K562 (cell line): ENCODE measurements around the gene CBX2. TPM values are rescaled to one million over a fixed set of nuclear protein-coding genes. Genes with fewer than 3 reads are reported as not detected.

Source experiments
- ATAC-seq: fragments of 200-7000 bp; cut with Tn5 transposase; 3 replicates; pipeline ENCODE4 v1.9.1; 2020; ENCODE audit warnings: moderate library complexity
- BruUV-seq: library from RNA; stranded (reverse); fragments of 400-500 nt; replicated peaks from 2 replicates; lab custom pipeline; 2021; lab: Mats Ljungman, UMichigan
- CTCF ChIA-PET: fragments of 300-600 bp; formaldehyde crosslinking; extraction: SDS; loops from one replicate; lab custom pipeline; 2021; ENCODE audit warnings: low intra/inter-chr PET ratio; lab: Yijun Ruan, JAX
- POLR2A ChIA-PET: fragments of 300-600, 350-650 bp; sonication (Branson Sonifier 250); formaldehyde crosslinking; extraction: SDS; loops from one replicate; lab custom pipeline; 2021; ENCODE audit warnings: antibody characterized with exemption, inconsistent platforms; lab: Yijun Ruan, JAX
- DNase-seq, 4 experiments: peaks; one replicate each; pipeline versions ENCODE4 v3.0.0 to v3.0.0-alpha.2; 2011 to 2018; ENCODE audit warnings: low spot score in 3 of 4, mixed read lengths in 3 of 4; ENCODE audit errors: extremely low read depth in 1 of 4
- FAIRE-seq: peaks from 2 replicates; lab custom pipeline; 2011; peaks lifted over from hg19 to GRCh38; lab: Jason Lieb, UNC
- H2AFZ ChIP-seq: 2 replicates; pipeline ENCODE4 v1.6.0; 2011; ENCODE audit warnings: low read depth, low read length, control low read depth, inconsistent platforms
- H3K27ac ChIP-seq: fragments of 200-600 bp; 3 replicates; pipeline ENCODE4 v1.8.0; 2011; ENCODE audit warnings: low read depth, mild to moderate bottlenecking, control low read depth, inconsistent platforms, low read length, moderate library complexity, mixed read lengths; ENCODE audit errors: extremely low read depth
- H3K27me3 ChIP-seq, 2 experiments: fragments of 300-600 bp in 1 of 2; 2 replicates in 1 of 2; 3 replicates in 1 of 2; pipeline versions ENCODE4 v1.6.0 to v1.8.0; 2011; ENCODE audit warnings: inconsistent platforms in 2 of 2, low read length in 2 of 2, mild to moderate bottlenecking in 1 of 2, mixed read lengths in 1 of 2, moderate library complexity in 1 of 2; ENCODE audit not compliant: control insufficient read depth in 2 of 2, insufficient read depth in 2 of 2
- H3K36me3 ChIP-seq: fragments of 300-600 bp; 3 replicates; pipeline ENCODE4 v1.8.0; 2011; ENCODE audit warnings: mild to moderate bottlenecking, low read length, inconsistent platforms; ENCODE audit not compliant: control insufficient read depth, insufficient read depth
- H3K4me1 ChIP-seq, 2 experiments: fragments of 200-600 bp in 1 of 2; replicated peaks in 1 of 2; 2 replicates in 1 of 2; 3 replicates in 1 of 2; pipeline versions ENCODE4 v1.5.1 to v1.8.0; 2011; ENCODE audit warnings: inconsistent platforms in 2 of 2, low read length in 2 of 2, mild to moderate bottlenecking in 1 of 2, mixed read lengths in 1 of 2, moderate library complexity in 1 of 2; ENCODE audit not compliant: control insufficient read depth in 2 of 2, insufficient read depth in 2 of 2
- H3K4me2 ChIP-seq: 2 replicates; pipeline ENCODE4 v1.6.1; 2011; ENCODE audit warnings: low read length, control low read depth, inconsistent platforms, mixed read lengths; ENCODE audit not compliant: insufficient read depth
- H3K4me3 ChIP-seq: fragments of 200-600 bp; sonication (generic), shearing (Covaris generic); 2 replicates; pipeline ENCODE4 v1.5.1; 2016; ENCODE audit warnings: control low read depth, inconsistent platforms
- H3K79me2 ChIP-seq: fragments of 200-600 bp; 3 replicates; pipeline ENCODE4 v1.8.0; 2011; ENCODE audit warnings: low read length, inconsistent platforms; ENCODE audit not compliant: control insufficient read depth, insufficient read depth
- H3K9ac ChIP-seq, 2 experiments: 2 replicates each; pipeline versions ENCODE4 v1.6.0 to v1.6.1; 2011; ENCODE audit warnings: low read depth in 2 of 2, low read length in 2 of 2, control low read depth in 1 of 2, inconsistent platforms in 1 of 2, mild to moderate bottlenecking in 1 of 2, mixed read lengths in 1 of 2; ENCODE audit not compliant: insufficient read depth in 1 of 2
- H3K9me1 ChIP-seq: one replicate; pipeline ENCODE4 v1.6.0; 2011; ENCODE audit warnings: inconsistent platforms, mild to moderate bottlenecking, low read length, moderate library complexity; ENCODE audit not compliant: control insufficient read depth, insufficient read depth
- H3K9me3 ChIP-seq: replicated peaks from 2 replicates; pipeline ENCODE4 v1.5.1; 2011; ENCODE audit warnings: low read depth, low read length, inconsistent platforms; ENCODE audit not compliant: control insufficient read depth, insufficient read depth
- H4K20me1 ChIP-seq: replicated peaks from 2 replicates; pipeline ENCODE4 v1.6.1; 2011; ENCODE audit warnings: low read length, inconsistent platforms, mixed read lengths; ENCODE audit not compliant: control insufficient read depth, insufficient read depth
- ATF3 ChIP-seq, 2 experiments: fragments of 450-650 bp in 1 of 2; sonication (generic) in 1 of 2; formaldehyde crosslinking in 1 of 2; IDR thresholded peaks in 1 of 2; conservative IDR thresholded peaks in 1 of 2; 2 replicates each; pipeline versions ENCODE4 v1.6.1 to v1.8.1; 2016 to 2023; ENCODE audit warnings: mild to moderate bottlenecking in 2 of 2, moderate library complexity in 2 of 2, inconsistent platforms in 1 of 2, missing genetic modification reagents in 1 of 2
- BHLHE40 ChIP-seq: IDR thresholded peaks from 2 replicates; pipeline ENCODE4 v1.6.1; 2011; ENCODE audit warnings: low read length, improper control_type of control experiment
- CREB5 ChIP-seq: fragments of 250-450 bp; sonication (Bioruptor Pico); IDR thresholded peaks from 2 replicates; pipeline ENCODE4 v1.5.0; 2020; ENCODE audit warnings: mild to moderate bottlenecking
- ESRRB ChIP-seq: fragments of 250-450 bp; sonication (Bioruptor Pico); IDR thresholded peaks from 2 replicates; pipeline ENCODE4 v1.5.0; 2020; ENCODE audit warnings: mild to moderate bottlenecking, moderate library complexity, borderline replicate concordance
- FOXM1 ChIP-seq, 2 experiments: fragments of 450-650 bp in 1 of 2; sonication (generic) in 1 of 2; formaldehyde crosslinking in 1 of 2; IDR thresholded peaks; 2 replicates each; pipeline versions ENCODE4 v1.6.1 to v1.9.0; 2017 to 2022; ENCODE audit warnings: low read depth in 2 of 2, mild to moderate bottlenecking in 2 of 2, missing genetic modification reagents in 1 of 2, moderate library complexity in 1 of 2
- FUS ChIP-seq: fragments of 200-400 bp; formaldehyde crosslinking; optimal IDR thresholded peaks from 2 replicates; pipeline ENCODE3; 2017; ENCODE audit warnings: low read depth, low read length
- MLLT1 ChIP-seq, 2 experiments: fragments of 450-650 bp; IDR thresholded peaks; 2 replicates each; pipeline ENCODE4 v1.6.1; 2016
- RBM22 ChIP-seq: fragments of 200-400 bp; formaldehyde crosslinking; IDR thresholded peaks from 2 replicates; pipeline ENCODE4 v1.6.1; 2018; ENCODE audit warnings: low read length, low read depth; ENCODE audit not compliant: poor library complexity, severe bottlenecking
- SMARCE1 ChIP-seq: fragments of 450-650 bp; IDR thresholded peaks from 2 replicates; pipeline ENCODE4 v1.7.1; 2016; ENCODE audit warnings: mild to moderate bottlenecking
- ZBTB7A ChIP-seq: IDR thresholded peaks from 2 replicates; pipeline ENCODE4 v1.6.1; 2011; ENCODE audit warnings: low read depth, mild to moderate bottlenecking, low read length, moderate library complexity, borderline replicate concordance; ENCODE audit not compliant: control insufficient read depth
- WGBS: fragments of 100-300 bp; shearing (Covaris generic); methylation state at CpG from one replicate; pipeline ENCODE4 v1.1.6; 2016; ENCODE audit warnings: low coverage, mixed read lengths; ENCODE audit not compliant: insufficient coverage; ENCODE audit errors: missing lambda C conversion rate; 5-methylcytosine and 5-hydroxymethylcytosine counted together
- in situ Hi-C: fragments of 300-500 bp; cut with MboI; formaldehyde crosslinking; loops from 4 replicates; pipeline ENCODE4 v1.15.0; 2018; ENCODE audit warnings: inconsistent platforms, mixed read lengths
- intact Hi-C: fragments of 100-400 bp; cut with micrococcal nuclease; formaldehyde crosslinking; loops from 2 replicates; pipeline ENCODE4 v1.14.2; 2022
- polyA plus RNA-seq, 8 experiments: library from polyadenylated mRNA; depleted of rRNA in 4 of 8; stranded (reverse) in 5 of 8; unstranded in 3 of 8; fragments of >200 nt; fragmentation: Nextera tagmentation in 2 of 8; fragmentation: Illumina TruSeq in 1 of 8; extraction: Ambion mirVana in 2 of 8; extraction: Trizol in 1 of 8; gene quantifications; 2 replicates each; pipeline versions ENCODE4 v1.2.1 to v1.2.3, GENCODE V29; 2011 to 2014; ENCODE audit warnings: inconsistent platforms in 1 of 8, missing spikeins in 1 of 8
- total RNA-seq, 7 experiments: library from RNA; depleted of rRNA in 6 of 7; stranded (reverse); fragments of >200 nt in 6 of 7; fragmentation: Illumina TruSeq in 2 of 7; extraction: Trizol in 2 of 7; gene quantifications; 2 replicates each; pipeline versions ENCODE4 v1.2.1 to v1.2.3, GENCODE V29; 2011 to 2021; ENCODE audit warnings: low replicate concordance in 1 of 7

CBX2 gene
- total and polyA plus RNA-seq, 9 of the 15 experiments (the other 6 are each of a cell fraction or from before 2014, with no cell fraction given), result 0.66 to 26.9 (median 13.9) TPM

- TF ChIP-seq CREB5 (CRISPR knock-in tag), result no peak
- TF ChIP-seq ESRRB (CRISPR knock-in tag), result no peak
- peak; percentile 22 for TF ChIP-seq RBM22
Observed at GRCh38 chr17:79797492-79798298, 19.7 kb downstream of the CBX2 start (continued).

- peak overlapping the region in 1 of 2 experiments; percentile 23; a peak in 1 of 4 replicates for H3K9ac ChIP-seq
- ATAC-seq (no peak), FAIRE-seq (peak; percentile 68), DNase-seq (no peak)
- H3K4me1 ChIP-seq, result peaks cover 30 to 78% of the 10 kb centered on the region in 2 experiments
- peaks cover 3% of the 10 kb centered on the region for H3K9me3 ChIP-seq
- no peak overlapping the region for H3K4me3 ChIP-seq
- H3K36me3 ChIP-seq, result peaks cover 18% of the 10 kb centered on the region; the same call in 2 of the 3 replicates
- H4K20me1 ChIP-seq, result no peaks in the 10 kb centered on the region
- CTCF ChIA-PET, result interaction anchor here (0.6 kb wide), 1 partner anchor 9 kb away, joined by 3 read pairs; no protein-coding TSS in a partner anchor
- H3K79me2 ChIP-seq, result peaks cover 20% of the 10 kb centered on the region
- no peaks in the 10 kb centered on the region for H3K9me1 ChIP-seq
- POLR2A ChIA-PET, result interaction anchor here (1.1 to 2.1 kb wide), 4 partner anchors 10 to 38 kb away, joined by 5 to 18 read pairs (median 8); no protein-coding TSS in a partner anchor
- 79% methylated on average over 39 of the region's 70 CpGs for WGBS
- in situ Hi-C loops (no loop called here), intact Hi-C loops (loop anchor here (5.0 kb wide), 1 partner anchor 39 kb away; the partner anchor contains the start of gene CBX4)
- H2AFZ ChIP-seq, result 0 out of 2 replicates have a peak overlapping the region, but pooled peaks have one; percentile 30
- H3K27ac ChIP-seq, result no peak overlapping the region
- no peak overlapping the region for H3K4me2 ChIP-seq
- H3K27me3 ChIP-seq, result no peaks in the 10 kb centered on the region
- no TSS peak for BruUV-seq
- no peak for TF ChIP-seq FOXM1 (IDR thresholded peaks at IDR 0.05; ENCODE audit: low read depth)
- no peak for TF ChIP-seq FOXM1 (CRISPR knock-in tag; IDR thresholded peaks at IDR 0.05; ENCODE audit: low read depth)
- peak; percentile 12 for TF ChIP-seq RBM22
- peak; percentile 39; the same call in 1 of the 2 replicates for TF ChIP-seq ZBTB7A
- 0 out of 2 replicates have a peak, but pooled peaks have one; percentile 16 for TF ChIP-seq BHLHE40
- TF ChIP-seq SMARCE1, result no peak
- TF ChIP-seq ATF3 (IDR thresholded peaks at IDR 0.05), result peak; percentile 17; the same call in 1 of the 2 replicates
- TF ChIP-seq ATF3 (CRISPR knock-in tag; conservative IDR thresholded peaks at IDR 0.05), result no peak
- no peak for TF ChIP-seq FUS
- peak in 1 of 2 experiments; percentile 42; a peak in 1 of 4 replicates for TF ChIP-seq MLLT1 (IDR thresholded peaks at IDR 0.05)
Observed at GRCh38 chr17:79798299-79799173, 20.6 kb downstream of the CBX2 start.
